H1 (cell line): ENCODE results near the gene HNF4A. TPM values are rescaled to one million over a fixed set of nuclear protein-coding genes. Genes with fewer than 3 reads are reported as not detected.

Experiments used
- CHD2 ChIP-seq: IDR thresholded peaks from 2 replicates; pipeline ENCODE4 v1.6.1; 2012; ENCODE audit warnings: low read length, improper control_type of control experiment
- CHD7 ChIP-seq: fragments of 300-600 bp; sonication (generic); IDR thresholded peaks from 2 replicates; pipeline ENCODE4 v1.7.1; 2012; ENCODE audit warnings: low read length, moderate library complexity, mild to moderate bottlenecking, inconsistent platforms; ENCODE audit not compliant: insufficient replicate concordance
- FOSL1 ChIP-seq: IDR thresholded peaks from 2 replicates; pipeline ENCODE4 v1.6.1; 2011; ENCODE audit warnings: mild to moderate bottlenecking, low read depth, low read length, moderate library complexity; ENCODE audit not compliant: insufficient read depth
- POLR2AphosphoS5 ChIP-seq: IDR thresholded peaks from 2 replicates; pipeline ENCODE4 v1.6.1; 2011; ENCODE audit warnings: low read depth, low read length
- RNF2 ChIP-seq: fragments of 200-900, 300-1000 bp; sonication (generic); IDR thresholded peaks from 2 replicates; pipeline ENCODE4 v1.7.1; 2016; ENCODE audit warnings: borderline replicate concordance, low read depth, mild to moderate bottlenecking, antibody characterized with exemption, low read length; ENCODE audit not compliant: poor library complexity, severe bottlenecking; ENCODE audit errors: missing control alignments
- TBP ChIP-seq: IDR thresholded peaks from 2 replicates; pipeline ENCODE4 v1.6.1; 2011; ENCODE audit warnings: low read depth, low read length, improper control_type of control experiment
- polyA plus RNA-seq, 7 experiments: library from polyadenylated mRNA; depleted of rRNA in 3 of 7; stranded (reverse) in 5 of 7; unstranded in 2 of 7; fragments of >200 nt in 5 of 7; fragments of 200-250 nt in 2 of 7; gene quantifications; 1 replicate in 5 of 7; 2 replicates in 1 of 7; 4 replicates in 1 of 7; pipeline versions ENCODE4 v1.2.1 to v1.2.3, GENCODE V29; 2011 to 2013; ENCODE audit warnings: missing spikeins in 2 of 7, mixed read lengths in 2 of 7
- total RNA-seq: library from RNA; stranded (reverse); fragmentation: NEBNext Ultra II Directional; extraction: Animal tissue kit (Norgen Biotek cat#: 25700); gene quantifications from 2 replicates; pipeline ENCODE4 v1.2.1, GENCODE V29; 2021

The HNF4A gene
- total and polyA plus RNA-seq, 2 of the 8 experiments (the other 6 are each of a cell fraction or from before 2014, with no cell fraction given): 0.03 TPM; not detected in 1

- TF ChIP-seq CHD7 (no peak), POLR2AphosphoS5 (no peak), FOSL1 (no peak), CHD2 (no peak), RNF2 (no peak), TBP (no peak)
Measured at GRCh38 chr20:44459271-44459670, 103.8 kb downstream of the HNF4A start (continued).
